ENCODE measurements around the gene PDXK. TPM values are rescaled to one million over a fixed set of nuclear protein-coding genes. Genes with fewer than 3 reads are reported as not detected.
"Not testable (repeated sequence)": the region's sequence is repeated elsewhere in the genome, so short reads cannot be mapped to it uniquely, and the experiment has no call there.

Gene PDXK
- total and polyA plus RNA-seq, 2 experiments from 2014 or later, result 103 to 192 TPM

DNA sequence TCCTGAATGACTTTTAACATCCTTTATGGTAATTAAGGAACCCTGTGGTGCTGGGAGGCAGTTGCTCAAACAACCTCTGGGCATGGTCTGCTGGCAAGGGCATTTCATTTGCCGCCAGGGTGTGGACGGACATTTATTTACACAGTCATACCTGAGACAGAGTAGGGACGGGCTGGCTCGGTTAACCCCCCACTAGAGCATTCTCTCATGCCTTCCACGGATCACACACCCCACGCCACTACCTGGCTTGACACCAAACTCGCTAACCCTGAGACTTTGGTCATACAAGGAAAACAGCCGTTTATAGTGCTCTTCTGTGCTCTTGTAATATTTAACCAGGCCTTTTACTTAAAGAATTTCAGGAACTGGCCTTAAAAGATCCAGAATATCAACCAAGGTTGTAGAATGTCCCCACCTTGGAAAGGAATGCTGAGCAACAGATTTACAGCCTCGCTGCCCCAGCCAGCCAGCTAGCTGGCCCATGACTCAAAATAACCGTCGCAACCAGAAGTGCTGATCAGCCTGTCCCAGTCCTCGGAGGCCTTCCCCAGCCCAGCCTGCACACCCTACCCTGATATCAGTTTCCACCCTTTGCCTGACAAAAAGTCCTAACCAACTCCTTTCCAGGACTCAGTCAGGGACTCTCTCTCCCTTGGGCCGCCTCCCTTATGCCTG lies 6.5 kb upstream of the PDXK start:
- peak; percentile 85 for DNase-seq (ENCODE audit: low spot score)
- H3K79me2 ChIP-seq, result no peaks in the 10 kb centered on the region
- no peaks in the 10 kb centered on the region for H4K20me1 ChIP-seq (ENCODE audit: insufficient read depth, poor library complexity, severe bottlenecking)
- H3K4me1 ChIP-seq (ENCODE audit: insufficient read depth), result peaks cover 9% of the 10 kb centered on the region
- H3K27ac ChIP-seq, result peak overlapping the region; percentile 96
- 42% methylated on average over 13 of the region's 13 CpGs for WGBS (ENCODE audit: low lambda C conversion rate, missing lambda C conversion rate)
- H3K9me3 ChIP-seq (ENCODE audit: low read depth), result no peaks in the 10 kb centered on the region
- no peaks in the 10 kb centered on the region for H3K36me3 ChIP-seq (replicated peaks; ENCODE audit: insufficient read depth, low read depth)
- TF ChIP-seq, protein P1, sequence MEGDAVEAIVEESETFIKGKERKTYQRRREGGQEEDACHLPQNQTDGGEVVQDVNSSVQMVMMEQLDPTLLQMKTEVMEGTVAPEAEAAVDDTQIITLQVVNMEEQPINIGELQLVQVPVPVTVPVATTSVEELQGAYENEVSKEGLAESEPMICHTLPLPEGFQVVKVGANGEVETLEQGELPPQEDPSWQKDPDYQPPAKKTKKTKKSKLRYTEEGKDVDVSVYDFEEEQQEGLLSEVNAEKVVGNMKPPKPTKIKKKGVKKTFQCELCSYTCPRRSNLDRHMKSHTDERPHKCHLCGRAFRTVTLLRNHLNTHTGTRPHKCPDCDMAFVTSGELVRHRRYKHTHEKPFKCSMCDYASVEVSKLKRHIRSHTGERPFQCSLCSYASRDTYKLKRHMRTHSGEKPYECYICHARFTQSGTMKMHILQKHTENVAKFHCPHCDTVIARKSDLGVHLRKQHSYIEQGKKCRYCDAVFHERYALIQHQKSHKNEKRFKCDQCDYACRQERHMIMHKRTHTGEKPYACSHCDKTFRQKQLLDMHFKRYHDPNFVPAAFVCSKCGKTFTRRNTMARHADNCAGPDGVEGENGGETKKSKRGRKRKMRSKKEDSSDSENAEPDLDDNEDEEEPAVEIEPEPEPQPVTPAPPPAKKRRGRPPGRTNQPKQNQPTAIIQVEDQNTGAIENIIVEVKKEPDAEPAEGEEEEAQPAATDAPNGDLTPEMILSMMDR (IDR thresholded peaks at IDR 0.05; ENCODE audit: poor library complexity), result no peak
- no peak for TF ChIP-seq EZH2 (IDR thresholded peaks at IDR 0.05; ENCODE audit: borderline replicate concordance)
- no peak for TF ChIP-seq EZH2phosphoT487 (IDR thresholded peaks at IDR 0.05; ENCODE audit: low read depth, severe bottlenecking, unreplicated experiment)
- no peaks in the 10 kb centered on the region for H3K27me3 ChIP-seq
- no peaks in the 10 kb centered on the region for H3K9me2 ChIP-seq (replicated peaks; ENCODE audit: insufficient read depth)
- no peak overlapping the region for H3K4me3 ChIP-seq
- no peak overlapping the region for H2AFZ ChIP-seq
- H3K4me2 ChIP-seq, result peak overlapping the region; percentile 73

DNA sequence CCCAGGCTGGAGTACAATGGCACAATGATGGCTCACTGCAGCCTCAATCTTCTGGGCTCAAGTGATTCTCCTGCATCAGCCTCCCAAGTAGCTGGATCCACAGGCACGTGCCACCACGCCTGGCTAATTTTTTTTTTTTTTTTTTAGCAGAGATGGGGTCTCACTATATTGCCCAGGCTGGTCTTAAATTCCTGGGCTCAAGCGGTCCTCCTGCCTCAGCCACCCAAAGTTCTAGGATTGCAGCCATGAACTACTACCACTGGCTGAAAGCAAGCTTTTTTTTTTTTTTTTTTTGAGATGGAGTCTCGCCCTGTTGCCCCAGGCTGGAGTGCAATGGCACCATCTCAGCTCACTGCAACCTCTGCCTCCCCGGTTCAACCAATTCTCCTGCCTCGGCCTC lies 5.8 kb upstream of the PDXK start:
- H3K9me3 ChIP-seq (ENCODE audit: low read depth); H4K20me1 ChIP-seq (ENCODE audit: insufficient read depth, poor library complexity, severe bottlenecking); H3K4me3 ChIP-seq; H3K4me2 ChIP-seq; DNase-seq (ENCODE audit: low spot score); H3K79me2 ChIP-seq; H3K27me3 ChIP-seq; H2AFZ ChIP-seq; H3K4me1 ChIP-seq (ENCODE audit: insufficient read depth); H3K9me2 ChIP-seq (replicated peaks; ENCODE audit: insufficient read depth); H3K36me3 ChIP-seq (replicated peaks; ENCODE audit: insufficient read depth, low read depth): not testable (repeated sequence)
- H3K27ac ChIP-seq, result peak overlapping the region; percentile 96
- 98% methylated on average over 6 of the region's 6 CpGs for WGBS (ENCODE audit: low lambda C conversion rate, missing lambda C conversion rate)

DNA sequence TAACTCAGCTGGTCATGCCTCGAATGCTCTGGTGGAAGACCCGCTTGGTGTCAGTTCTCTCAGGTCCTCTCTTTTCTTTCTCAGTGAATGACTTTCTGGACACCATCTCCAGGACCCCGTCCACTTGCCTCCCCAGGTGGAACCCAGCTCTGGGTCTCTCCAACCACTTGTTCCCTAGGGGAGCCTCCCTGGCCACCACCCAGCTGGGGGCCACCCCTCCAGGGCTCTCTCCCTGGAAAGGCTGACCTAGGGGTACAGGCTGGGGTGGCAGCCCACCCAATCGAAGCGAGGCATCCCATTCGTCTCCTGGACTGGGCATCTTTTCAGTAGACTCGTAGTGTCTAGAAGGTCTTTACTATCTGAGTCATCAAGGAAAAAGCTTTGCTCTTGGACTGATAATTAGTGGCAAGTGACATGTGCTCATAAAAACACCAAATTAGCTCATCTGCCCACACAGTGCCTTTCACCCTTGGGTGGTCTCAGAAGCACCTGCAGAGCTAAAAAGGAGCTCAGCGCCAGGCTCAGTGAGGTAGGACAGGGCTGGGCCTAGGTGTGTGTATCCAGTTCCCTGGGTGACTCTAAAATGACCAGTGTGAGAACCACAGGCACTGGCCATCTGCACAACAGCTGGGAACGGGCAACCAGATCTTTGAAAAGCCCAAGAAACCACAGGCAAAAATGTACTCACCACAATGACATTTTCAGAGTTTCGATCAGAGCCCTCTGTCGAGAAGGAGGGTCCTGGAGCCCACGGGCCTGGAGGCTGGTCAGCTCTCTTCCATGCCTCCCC lies 2.4 kb upstream of the PDXK start:
- no peaks in the 10 kb centered on the region for H3K27me3 ChIP-seq
- no peak overlapping the region for H3K4me2 ChIP-seq
- no peaks in the 10 kb centered on the region for H3K9me2 ChIP-seq (replicated peaks; ENCODE audit: insufficient read depth)
- peaks cover 24% of the 10 kb centered on the region for H3K79me2 ChIP-seq
- H3K4me1 ChIP-seq (ENCODE audit: insufficient read depth), result peaks cover 22% of the 10 kb centered on the region
- DNase-seq (ENCODE audit: low spot score), result no peak
- no peaks in the 10 kb centered on the region for H3K9me3 ChIP-seq (ENCODE audit: low read depth)
- no peak overlapping the region for H3K27ac ChIP-seq
- TF ChIP-seq EZH2phosphoT487 (IDR thresholded peaks at IDR 0.05; ENCODE audit: low read depth, severe bottlenecking, unreplicated experiment), result no peak
- no peak overlapping the region for H2AFZ ChIP-seq
- no peak overlapping the region for H3K4me3 ChIP-seq
- H4K20me1 ChIP-seq (ENCODE audit: insufficient read depth, poor library complexity, severe bottlenecking), result peaks cover 20% of the 10 kb centered on the region
- 88% methylated on average over 12 of the region's 12 CpGs for WGBS (ENCODE audit: low lambda C conversion rate, missing lambda C conversion rate)
- no peaks in the 10 kb centered on the region for H3K36me3 ChIP-seq (replicated peaks; ENCODE audit: insufficient read depth, low read depth)

DNA sequence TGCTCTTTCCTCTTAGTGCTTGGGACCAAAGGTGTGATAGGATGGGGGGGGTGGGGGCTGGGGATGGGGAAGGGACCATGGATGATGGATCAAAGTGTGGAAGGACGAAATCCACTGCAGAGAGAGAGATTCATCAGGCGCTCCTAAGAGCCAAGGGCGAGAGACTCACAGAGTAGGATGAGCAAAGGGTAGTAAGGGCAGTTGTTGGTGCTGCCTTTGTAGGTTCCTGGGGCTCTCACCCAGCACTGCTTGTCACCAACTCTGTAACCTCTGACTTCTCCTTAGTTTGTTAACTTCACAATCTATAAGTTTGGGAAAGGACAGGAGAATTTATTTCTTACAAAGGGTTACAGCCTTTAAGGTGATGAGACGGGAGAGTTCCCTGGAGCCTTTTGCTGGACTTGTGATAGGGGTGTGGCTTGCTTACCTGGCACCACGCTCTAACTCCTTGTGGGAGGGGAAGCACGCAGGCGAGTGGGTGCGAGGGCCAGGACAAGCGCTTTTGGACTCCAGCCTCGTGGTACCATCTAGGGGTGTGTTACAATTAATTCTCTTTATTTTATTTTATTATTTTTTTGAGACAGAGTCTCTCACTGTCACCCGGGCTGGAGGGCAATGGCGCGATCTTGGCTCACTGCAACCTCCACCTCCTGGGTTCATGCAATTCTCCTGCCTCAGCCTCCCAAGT lies 1.6 kb upstream of the PDXK start:
- Histone ChIP-seq H4K20me1 (ENCODE audit: insufficient read depth, poor library complexity, severe bottlenecking) (peaks cover 26% of the 10 kb centered on the region), H3K9me3 (ENCODE audit: low read depth) (no peaks in the 10 kb centered on the region), H3K4me3 (no peak overlapping the region)

More for the DNA sequence above, 1.6 kb upstream of the PDXK start:
- no peak overlapping the region for H3K4me2 ChIP-seq
- no peaks in the 10 kb centered on the region for H3K36me3 ChIP-seq (replicated peaks; ENCODE audit: insufficient read depth, low read depth)
- no peak overlapping the region for H3K27ac ChIP-seq
- TF ChIP-seq, protein P1 (IDR thresholded peaks at IDR 0.05; ENCODE audit: poor library complexity), result no peak
- TF ChIP-seq EZH2phosphoT487 (IDR thresholded peaks at IDR 0.05; ENCODE audit: low read depth, severe bottlenecking, unreplicated experiment) (no peak), EZH2 (IDR thresholded peaks at IDR 0.05; ENCODE audit: borderline replicate concordance) (no peak)
- 92% methylated on average over 10 of the region's 13 CpGs for WGBS (ENCODE audit: low lambda C conversion rate, missing lambda C conversion rate)
- H3K9me2 ChIP-seq (replicated peaks; ENCODE audit: insufficient read depth), result no peaks in the 10 kb centered on the region
- DNase-seq (ENCODE audit: low spot score), result no peak
- H3K27me3 ChIP-seq, result no peaks in the 10 kb centered on the region
- no peak overlapping the region for H2AFZ ChIP-seq
- H3K4me1 ChIP-seq (ENCODE audit: insufficient read depth), result peaks cover 24% of the 10 kb centered on the region
- H3K79me2 ChIP-seq, result peaks cover 32% of the 10 kb centered on the region
